Sigmoid colon (tissue), 4 donors: ENCODE measurements around the gene SOX15.

Experiments
- EP300 ChIP-seq, 4 donors: sonication (generic); formaldehyde crosslinking; IDR thresholded peaks; one replicate each; pipeline ENCODE4 v1.6.1; 2017; ENCODE audit warnings: antibody characterized with exemption in 4 of 4
- POLR2AphosphoS5 ChIP-seq, 4 donors: sonication (generic); formaldehyde crosslinking; IDR thresholded peaks; one replicate each; pipeline ENCODE4 v1.6.1; 2017; ENCODE audit warnings: antibody characterized with exemption in 4 of 4
- TF ChIP-seq, protein P1 (sequence below), 4 experiments: fragments of 450-650 bp in 3 of 4; fragments of 200-600 bp in 1 of 4; IDR thresholded peaks; one replicate each; pipeline ENCODE4 v1.5.1; 2016 to 2019; ENCODE audit warnings: antibody characterized with exemption in 4 of 4, mild to moderate bottlenecking in 3 of 4, moderate library complexity in 2 of 4

DNA sequence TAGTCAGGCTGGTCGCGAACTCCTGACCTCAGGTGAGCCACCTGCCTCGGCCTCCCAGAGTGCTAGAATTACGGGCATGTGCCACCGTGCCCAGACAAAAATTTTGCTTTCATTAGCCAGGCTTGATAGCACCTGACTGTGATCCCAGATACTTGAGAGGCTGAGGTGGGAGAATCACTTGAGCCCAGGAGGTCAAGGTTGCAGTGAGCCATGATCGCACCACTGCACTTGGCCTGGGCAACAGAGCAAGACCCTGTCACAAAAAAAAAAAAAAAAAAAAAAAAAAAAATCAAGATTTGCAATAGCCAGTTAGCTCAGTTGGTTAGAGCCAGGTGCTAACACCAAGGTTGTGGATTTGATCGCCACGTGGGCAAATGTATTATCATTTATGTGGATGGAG is 30.9 kb upstream of the SOX15 start:
- no peak for TF ChIP-seq EP300 (IDR thresholded peaks at IDR 0.05)
- TF ChIP-seq, protein P1, sequence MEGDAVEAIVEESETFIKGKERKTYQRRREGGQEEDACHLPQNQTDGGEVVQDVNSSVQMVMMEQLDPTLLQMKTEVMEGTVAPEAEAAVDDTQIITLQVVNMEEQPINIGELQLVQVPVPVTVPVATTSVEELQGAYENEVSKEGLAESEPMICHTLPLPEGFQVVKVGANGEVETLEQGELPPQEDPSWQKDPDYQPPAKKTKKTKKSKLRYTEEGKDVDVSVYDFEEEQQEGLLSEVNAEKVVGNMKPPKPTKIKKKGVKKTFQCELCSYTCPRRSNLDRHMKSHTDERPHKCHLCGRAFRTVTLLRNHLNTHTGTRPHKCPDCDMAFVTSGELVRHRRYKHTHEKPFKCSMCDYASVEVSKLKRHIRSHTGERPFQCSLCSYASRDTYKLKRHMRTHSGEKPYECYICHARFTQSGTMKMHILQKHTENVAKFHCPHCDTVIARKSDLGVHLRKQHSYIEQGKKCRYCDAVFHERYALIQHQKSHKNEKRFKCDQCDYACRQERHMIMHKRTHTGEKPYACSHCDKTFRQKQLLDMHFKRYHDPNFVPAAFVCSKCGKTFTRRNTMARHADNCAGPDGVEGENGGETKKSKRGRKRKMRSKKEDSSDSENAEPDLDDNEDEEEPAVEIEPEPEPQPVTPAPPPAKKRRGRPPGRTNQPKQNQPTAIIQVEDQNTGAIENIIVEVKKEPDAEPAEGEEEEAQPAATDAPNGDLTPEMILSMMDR (IDR thresholded peaks at IDR 0.05) = no peak
- TF ChIP-seq POLR2AphosphoS5 (IDR thresholded peaks at IDR 0.05) = no peak
